ENCODE measurements around the gene PTPRD.

The PTPRD gene

GRCh38 chr9:8799206-8799605 lies 1813.6 kb downstream of the PTPRD start:
- DNase-seq: no peak

- DNase-seq: no peak
Observed at GRCh38 chr9:8784838-8785237, 1828.0 kb downstream of the PTPRD start.

- DNase-seq: no peak
Observed at GRCh38 chr9:8783941-8784340, 1828.9 kb downstream of the PTPRD start.

GRCh38 chr9:8782237-8782636 lies 1830.6 kb downstream of the PTPRD start:
- no peak for DNase-seq

GRCh38 chr9:8781458-8781857 lies 1831.3 kb downstream of the PTPRD start:
- no peak for DNase-seq

GRCh38 chr9:8780386-8780785 lies 1832.4 kb downstream of the PTPRD start:
- no peak for DNase-seq

- no peak for DNase-seq
Observed at GRCh38 chr9:8779478-8779877, 1833.3 kb downstream of the PTPRD start.

GRCh38 chr9:8778356-8778755 lies 1834.4 kb downstream of the PTPRD start:
- DNase-seq: no peak

GRCh38 chr9:8772302-8772701 lies 1840.5 kb downstream of the PTPRD start:
- no peak for DNase-seq

GRCh38 chr9:8769153-8769552 lies 1843.6 kb downstream of the PTPRD start:
- no peak for DNase-seq

GRCh38 chr9:8766096-8766495 lies 1846.7 kb downstream of the PTPRD start:
- no peak for DNase-seq

- no peak for DNase-seq
Observed at GRCh38 chr9:8764051-8764450, 1848.8 kb downstream of the PTPRD start.

- DNase-seq: no peak
Observed at GRCh38 chr9:8762479-8763085, 1850.2 kb downstream of the PTPRD start.

GRCh38 chr9:8760000-8760767 lies 1852.6 kb downstream of the PTPRD start:
- no peak for DNase-seq

- DNase-seq: no peak
Observed at GRCh38 chr9:8757881-8758280, 1854.9 kb downstream of the PTPRD start.

GRCh38 chr9:8754751-8755150 lies 1858.1 kb downstream of the PTPRD start:
- no peak for DNase-seq

- no peak for DNase-seq
Observed at GRCh38 chr9:8751406-8751930, 1861.3 kb downstream of the PTPRD start.

GRCh38 chr9:8750639-8751051 lies 1862.2 kb downstream of the PTPRD start:
- DNase-seq: no peak

- DNase-seq: no peak
Observed at GRCh38 chr9:8745347-8745746, 1867.5 kb downstream of the PTPRD start.

- no peak for DNase-seq
Observed at GRCh38 chr9:8738945-8739344, 1873.9 kb downstream of the PTPRD start.

- DNase-seq: no peak
Observed at GRCh38 chr9:8736805-8737204, 1876.0 kb downstream of the PTPRD start.

- DNase-seq: no peak
Observed at GRCh38 chr9:8734760-8735159, 1878.0 kb downstream of the PTPRD start.

- DNase-seq: no peak
Observed at GRCh38 chr9:8733131-8733954, 1879.5 kb downstream of the PTPRD start.

Measured in EL (cell line).